ENCODE measurements around the gene C3orf49.

Gene C3orf49

DNA sequence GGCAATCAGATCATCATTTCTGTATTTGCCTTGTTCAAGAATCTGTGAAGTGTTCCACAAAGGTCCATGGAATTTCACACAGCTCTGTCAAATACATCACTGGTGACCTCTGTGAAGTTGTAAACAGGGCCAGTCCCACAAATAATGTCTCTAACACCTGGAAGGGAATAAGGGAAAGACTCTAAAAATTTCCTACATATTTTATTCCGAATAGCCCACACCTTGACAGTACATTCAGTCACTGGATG, at the start of gene C3orf49:
TSS of gene C3orf49 (plus strand) at position 149 of the 248 bp plus-strand sequence. CDS start 173 bp downstream, outside the sequence.
- TF ChIP-seq POLR2A (IDR thresholded peaks at IDR 0.05; ENCODE audit: extremely low read depth, insufficient read length) (no peak), MYC (IDR thresholded peaks at IDR 0.05; ENCODE audit: low read depth, low read length) (no peak)
- TF ChIP-seq, protein P1, sequence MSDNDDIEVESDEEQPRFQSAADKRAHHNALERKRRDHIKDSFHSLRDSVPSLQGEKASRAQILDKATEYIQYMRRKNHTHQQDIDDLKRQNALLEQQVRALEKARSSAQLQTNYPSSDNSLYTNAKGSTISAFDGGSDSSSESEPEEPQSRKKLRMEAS (IDR thresholded peaks at IDR 0.05; ENCODE audit: low read depth, low read length), result no peak
- TF ChIP-seq, protein P2, sequence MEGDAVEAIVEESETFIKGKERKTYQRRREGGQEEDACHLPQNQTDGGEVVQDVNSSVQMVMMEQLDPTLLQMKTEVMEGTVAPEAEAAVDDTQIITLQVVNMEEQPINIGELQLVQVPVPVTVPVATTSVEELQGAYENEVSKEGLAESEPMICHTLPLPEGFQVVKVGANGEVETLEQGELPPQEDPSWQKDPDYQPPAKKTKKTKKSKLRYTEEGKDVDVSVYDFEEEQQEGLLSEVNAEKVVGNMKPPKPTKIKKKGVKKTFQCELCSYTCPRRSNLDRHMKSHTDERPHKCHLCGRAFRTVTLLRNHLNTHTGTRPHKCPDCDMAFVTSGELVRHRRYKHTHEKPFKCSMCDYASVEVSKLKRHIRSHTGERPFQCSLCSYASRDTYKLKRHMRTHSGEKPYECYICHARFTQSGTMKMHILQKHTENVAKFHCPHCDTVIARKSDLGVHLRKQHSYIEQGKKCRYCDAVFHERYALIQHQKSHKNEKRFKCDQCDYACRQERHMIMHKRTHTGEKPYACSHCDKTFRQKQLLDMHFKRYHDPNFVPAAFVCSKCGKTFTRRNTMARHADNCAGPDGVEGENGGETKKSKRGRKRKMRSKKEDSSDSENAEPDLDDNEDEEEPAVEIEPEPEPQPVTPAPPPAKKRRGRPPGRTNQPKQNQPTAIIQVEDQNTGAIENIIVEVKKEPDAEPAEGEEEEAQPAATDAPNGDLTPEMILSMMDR (IDR thresholded peaks at IDR 0.05; ENCODE audit: low read depth, low read length), result no peak
- no peak within 1 kb of the TSS for H3K4me3 ChIP-seq (ENCODE audit: low read depth, low read length)
- DNase-seq (ENCODE audit: low read depth), result no peak

GRCh38 chr3:63774781-63775180, 44.3 kb upstream of the C3orf49 start:
- DNase-seq (ENCODE audit: low read depth), result peak; percentile 21
- H3K4me3 ChIP-seq (ENCODE audit: low read depth, low read length), result no peak overlapping the region
- TF ChIP-seq POLR2A (IDR thresholded peaks at IDR 0.05; ENCODE audit: extremely low read depth, insufficient read length), result no peak
- TF ChIP-seq, protein P2 (IDR thresholded peaks at IDR 0.05; ENCODE audit: low read depth, low read length), result no peak
- TF ChIP-seq, protein P1 (IDR thresholded peaks at IDR 0.05; ENCODE audit: low read depth, low read length), result no peak
- TF ChIP-seq MYC (IDR thresholded peaks at IDR 0.05; ENCODE audit: low read depth, low read length), result no peak

- TF ChIP-seq, protein P1 (IDR thresholded peaks at IDR 0.05; ENCODE audit: low read depth, low read length), result no peak
- TF ChIP-seq, protein P2 (IDR thresholded peaks at IDR 0.05; ENCODE audit: low read depth, low read length), result no peak
- TF ChIP-seq MYC (IDR thresholded peaks at IDR 0.05; ENCODE audit: low read depth, low read length), result no peak
- no peak for TF ChIP-seq POLR2A (IDR thresholded peaks at IDR 0.05; ENCODE audit: extremely low read depth, insufficient read length)
- no peak overlapping the region for H3K4me3 ChIP-seq (ENCODE audit: low read depth, low read length)
- no peak for DNase-seq (ENCODE audit: low read depth)
Measured at GRCh38 chr3:63779227-63779626, 39.9 kb upstream of the C3orf49 start.

DNA sequence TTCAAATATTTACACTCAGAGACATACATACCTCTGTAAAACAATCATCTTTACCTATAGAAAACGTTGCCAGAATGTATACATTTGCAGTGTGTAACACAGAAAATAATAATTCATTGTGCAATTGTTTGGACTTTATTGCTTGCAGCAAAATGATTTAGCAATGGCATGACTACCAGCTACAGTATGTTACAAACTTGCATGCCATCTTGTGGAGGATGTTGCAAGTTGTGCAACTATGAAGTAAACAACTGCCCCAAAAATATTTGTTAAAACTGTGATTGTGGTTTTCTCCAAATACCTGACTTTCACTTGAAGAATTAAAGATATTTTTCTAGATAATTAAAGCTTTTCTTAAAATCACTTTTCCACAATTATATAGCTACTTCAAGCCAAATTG, 27.1 kb upstream of the C3orf49 start:
- TF ChIP-seq, protein P1 (IDR thresholded peaks at IDR 0.05; ENCODE audit: low read depth, low read length), result no peak
- TF ChIP-seq MYC (IDR thresholded peaks at IDR 0.05; ENCODE audit: low read depth, low read length), result no peak
- TF ChIP-seq, protein P2 (IDR thresholded peaks at IDR 0.05; ENCODE audit: low read depth, low read length), result no peak
- TF ChIP-seq POLR2A (IDR thresholded peaks at IDR 0.05; ENCODE audit: extremely low read depth, insufficient read length), result no peak
- peak; percentile 25 for DNase-seq (ENCODE audit: low read depth)
- H3K4me3 ChIP-seq (ENCODE audit: low read depth, low read length), result no peak overlapping the region

DNA sequence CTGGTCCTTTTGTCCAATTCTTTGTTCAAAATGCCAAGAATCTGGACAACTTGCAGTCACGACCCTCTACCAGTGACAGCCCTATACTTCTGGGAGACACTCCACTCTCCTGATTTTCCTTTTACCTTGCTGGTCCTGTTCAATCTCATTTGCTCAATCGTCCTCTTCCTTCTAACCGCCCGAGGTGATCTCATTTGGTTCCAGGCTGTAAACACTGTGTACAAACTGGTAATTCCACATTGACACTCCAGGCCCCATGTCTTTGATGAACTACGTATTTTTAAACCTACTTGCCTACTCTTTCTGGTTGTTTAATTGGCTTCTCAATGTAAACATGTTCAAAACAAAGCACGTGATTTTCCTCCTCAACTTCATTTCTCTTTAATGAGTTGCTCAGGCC, 23.7 kb upstream of the C3orf49 start:
- no peak for DNase-seq (ENCODE audit: low read depth)
- H3K4me3 ChIP-seq (ENCODE audit: low read depth, low read length), result no peak overlapping the region
- no peak for TF ChIP-seq POLR2A (IDR thresholded peaks at IDR 0.05; ENCODE audit: extremely low read depth, insufficient read length)
- TF ChIP-seq, protein P1 (IDR thresholded peaks at IDR 0.05; ENCODE audit: low read depth, low read length), result no peak
- TF ChIP-seq MYC (IDR thresholded peaks at IDR 0.05; ENCODE audit: low read depth, low read length), result no peak
- TF ChIP-seq, protein P2 (IDR thresholded peaks at IDR 0.05; ENCODE audit: low read depth, low read length), result no peak

DNA sequence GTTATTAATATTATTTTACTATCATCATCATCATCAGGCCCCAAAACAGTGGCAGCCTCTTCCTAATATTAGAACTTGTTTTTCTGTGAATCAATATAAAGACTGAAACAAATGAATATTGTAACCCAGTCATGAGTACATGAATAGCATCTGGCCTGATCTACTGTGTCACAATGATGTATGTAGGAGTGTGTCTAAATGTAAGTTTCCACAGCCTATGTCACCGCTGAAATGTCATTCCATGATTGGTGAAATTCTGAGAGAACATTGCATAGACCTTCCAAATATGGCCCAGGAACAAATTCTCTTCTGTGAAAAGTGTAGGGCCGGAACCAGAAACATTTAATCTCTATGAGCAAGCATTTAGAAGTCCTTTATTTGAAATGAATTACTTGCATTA, 20.6 kb upstream of the C3orf49 start:
- no peak for TF ChIP-seq MYC (IDR thresholded peaks at IDR 0.05; ENCODE audit: low read depth, low read length)
- TF ChIP-seq, protein P2 (IDR thresholded peaks at IDR 0.05; ENCODE audit: low read depth, low read length), result no peak
- no peak for TF ChIP-seq POLR2A (IDR thresholded peaks at IDR 0.05; ENCODE audit: extremely low read depth, insufficient read length)
- TF ChIP-seq, protein P1 (IDR thresholded peaks at IDR 0.05; ENCODE audit: low read depth, low read length), result no peak
- no peak overlapping the region for H3K4me3 ChIP-seq (ENCODE audit: low read depth, low read length)
- no peak for DNase-seq (ENCODE audit: low read depth)

Measured in NB4 (cell line).